Endodermal cell (in vitro differentiated cells): ENCODE measurements around the gene CD2. TPM values are rescaled to one million over a fixed set of nuclear protein-coding genes. Genes with fewer than 3 reads are reported as not detected.

Experiments
- DNase-seq: peaks from one replicate; pipeline ENCODE4 v3.0.0-alpha.2; 2017
- H3K27ac ChIP-seq: 2 replicates; pipeline ENCODE4 v1.5.1; 2013; ENCODE audit warnings: mild to moderate bottlenecking, low read depth, low read length, moderate library complexity
- H3K27me3 ChIP-seq: 2 replicates; pipeline ENCODE4 v1.6.1; 2013; ENCODE audit warnings: mild to moderate bottlenecking, low read length, moderate library complexity; ENCODE audit not compliant: insufficient read depth, control insufficient read depth, poor library complexity, severe bottlenecking
- H3K36me3 ChIP-seq: 2 replicates; pipeline ENCODE4 v1.7.0; 2013; ENCODE audit warnings: mild to moderate bottlenecking, low read length, moderate library complexity; ENCODE audit not compliant: control insufficient read depth, insufficient read depth
- H3K4me1 ChIP-seq: one replicate; pipeline ENCODE4 v1.7.0; 2013; ENCODE audit warnings: low read length; ENCODE audit not compliant: control insufficient read depth, insufficient read depth
- H3K4me3 ChIP-seq: 2 replicates; pipeline ENCODE4 v1.5.1; 2013; ENCODE audit warnings: mild to moderate bottlenecking, low read length, moderate library complexity
- H3K9ac ChIP-seq: 2 replicates; pipeline ENCODE4 v1.6.1; 2013; ENCODE audit warnings: mild to moderate bottlenecking, low read length, moderate library complexity; ENCODE audit not compliant: poor library complexity, severe bottlenecking; ENCODE audit errors: extremely low read depth
- H3K9me3 ChIP-seq: 2 replicates; pipeline ENCODE4 v1.6.1; 2013; ENCODE audit warnings: mild to moderate bottlenecking, low read length, moderate library complexity; ENCODE audit not compliant: control insufficient read depth
- H3K27ac Mint-ChIP-seq: 2 replicates; pipeline ENCODE4 v1.8.0; 2020; ENCODE audit warnings: mixed read lengths
- H3K27me3 Mint-ChIP-seq: 2 replicates; pipeline ENCODE4 v1.8.0; 2021; ENCODE audit warnings: mild to moderate bottlenecking, mixed read lengths; ENCODE audit not compliant: insufficient read depth
- H3K36me3 Mint-ChIP-seq: 2 replicates; pipeline ENCODE4 v1.8.0; 2020; ENCODE audit warnings: low read depth, mixed read lengths
- H3K4me1 Mint-ChIP-seq: 2 replicates; pipeline ENCODE4 v1.8.0; 2020; ENCODE audit warnings: mixed read lengths
- H3K4me3 Mint-ChIP-seq: 2 replicates; pipeline ENCODE4 v1.8.0; 2020; ENCODE audit warnings: mild to moderate bottlenecking, moderate library complexity, mixed read lengths
- H3K9me3 Mint-ChIP-seq: 2 replicates; pipeline ENCODE4 v1.8.0; 2020; ENCODE audit warnings: mild to moderate bottlenecking, mixed read lengths
- CTCF ChIP-seq: fragments of 200-600 bp; sonication (generic); conservative IDR thresholded peaks from 2 replicates; pipeline ENCODE4 v1.5.0; 2021; ENCODE audit warnings: antibody characterized with exemption, mild to moderate bottlenecking
- WGBS, 2 experiments: methylation state at CpG; one replicate each; pipeline versions ENCODE4 v1.1.5 to v1.1.7; 2013; ENCODE audit warnings: missing lambda C conversion rate in 2 of 2, mixed read lengths in 1 of 2; ENCODE audit not compliant: insufficient coverage in 1 of 2, insufficient read length in 1 of 2; 5-methylcytosine and 5-hydroxymethylcytosine counted together
- long read RNA-seq, 4 experiments: library from polyadenylated mRNA in 2 of 4; library from RNA in 1 of 4; library from capped mRNA in 1 of 4; stranded (forward) in 3 of 4; unstranded in 1 of 4; transcript quantifications; one replicate each; pipeline ENCODE4 v2.0.0, GENCODE V29; 2020 to 2021; ENCODE audit warnings: inconsistent platforms in 1 of 4
- polyA plus RNA-seq, 2 experiments: library from polyadenylated mRNA; stranded (reverse); fragments of 50-300 nt; gene quantifications; one replicate each; pipeline ENCODE4 v1.2.3, GENCODE V29; 2013
- total RNA-seq, 2 donors: library from RNA; stranded (reverse); fragmentation: NEBNext Ultra II Directional in 1 of 2; extraction: Animal tissue kit (Norgen Biotek cat#: 25700) in 1 of 2; gene quantifications; 2 replicates in 1 of 2; 3 replicates in 1 of 2; pipeline ENCODE4 v1.2.1, GENCODE V29; 2021

CD2 gene
- not detected for total RNA-seq
- polyA plus RNA-seq (2013, experiment 1 of 2) = not detected
- polyA plus RNA-seq (2013, experiment 2 of 2) = not detected
- long read RNA-seq, experiment 1 = 0 reads
- long read RNA-seq, experiment 2 = 0 reads
- long read RNA-seq, experiment 3 = 0 reads
- long read RNA-seq, experiment 4, partial matches to known transcripts = 0 of 1 reads
- long read RNA-seq, experiment 4, other reads (novel, unspliced or antisense) = 1 of 1 reads

GRCh38 chr1:116754198-116754977 lies at the start of gene CD2:
CD2 (plus strand) TSS chr1:116754430; CDS start chr1:116754493, 63 bp downstream.
- TF ChIP-seq CTCF = no peak
- no peak for DNase-seq
- no peak within 1 kb of the TSS for H3K27ac ChIP-seq
- no peak within 1 kb of the TSS for H3K9ac ChIP-seq
- Mint-ChIP-seq H3K27me3 (no peaks in the 10 kb centered on the region), H3K4me3 (no peak within 1 kb of the TSS), H3K4me1 (peaks cover 4% of the 10 kb centered on the region), H3K9me3 (peaks cover 2% of the 10 kb centered on the region), H3K36me3 (no peaks in the 10 kb centered on the region), H3K27ac (no peak within 1 kb of the TSS)
- H3K27me3 ChIP-seq = no peaks in the 10 kb centered on the region
- no peaks in the 10 kb centered on the region for H3K4me1 ChIP-seq
- 80 to 93% methylated on average over 3 to 7 of the region's 7 CpGs for WGBS, 2 experiments
- H3K36me3 ChIP-seq = no peaks in the 10 kb centered on the region
- H3K4me3 ChIP-seq = no peak within 1 kb of the TSS
- H3K9me3 ChIP-seq = peaks cover 6% of the 10 kb centered on the region

GRCh38 chr1:116706123-116706522 lies 48.1 kb upstream of the CD2 start:
- peaks cover 6% of the 10 kb centered on the region for H3K9me3 ChIP-seq
- 88 to 100% methylated on average over 1 to 2 of the region's 2 CpGs for WGBS, 2 experiments
- H3K4me3 Mint-ChIP-seq = no peak overlapping the region
- no peak for TF ChIP-seq CTCF
- H3K4me1 ChIP-seq = no peaks in the 10 kb centered on the region
- peaks cover 9% of the 10 kb centered on the region for H3K9me3 Mint-ChIP-seq
- no peak for DNase-seq
- H3K27me3 Mint-ChIP-seq = no peaks in the 10 kb centered on the region
- no peaks in the 10 kb centered on the region for H3K36me3 Mint-ChIP-seq
- no peak overlapping the region for H3K27ac ChIP-seq
- no peak overlapping the region for H3K4me3 ChIP-seq
- H3K9ac ChIP-seq = no peak overlapping the region
- H3K4me1 Mint-ChIP-seq = no peaks in the 10 kb centered on the region
- H3K27ac Mint-ChIP-seq = no peak overlapping the region
- no peaks in the 10 kb centered on the region for H3K27me3 ChIP-seq
- no peaks in the 10 kb centered on the region for H3K36me3 ChIP-seq

GRCh38 chr1:116706841-116707240 lies 47.4 kb upstream of the CD2 start:
- no peak overlapping the region for H3K9ac ChIP-seq
- Mint-ChIP-seq H3K36me3 (no peaks in the 10 kb centered on the region), H3K27me3 (no peaks in the 10 kb centered on the region), H3K9me3 (peaks cover 9% of the 10 kb centered on the region), H3K4me1 (peaks cover 2% of the 10 kb centered on the region), H3K27ac (no peak overlapping the region), H3K4me3 (no peak overlapping the region)
- no peak for TF ChIP-seq CTCF
- DNase-seq = no peak
- no peaks in the 10 kb centered on the region for H3K36me3 ChIP-seq
- no peak overlapping the region for H3K4me3 ChIP-seq
- peaks cover 6% of the 10 kb centered on the region for H3K9me3 ChIP-seq
- H3K27ac ChIP-seq = no peak overlapping the region
- H3K27me3 ChIP-seq = no peaks in the 10 kb centered on the region
- H3K4me1 ChIP-seq = no peaks in the 10 kb centered on the region
